GM21381 (cell line): ENCODE results near the gene GNAL.

Experiments used
- ATAC-seq: cut with Tn5 transposase; IDR thresholded peaks from one replicate; pipeline ENCODE4 v1.9.1; 2021; ENCODE audit warnings: mild to moderate bottlenecking, moderate library complexity; ENCODE audit not compliant: unreplicated experiment

The GNAL gene

GRCh38 chr18:11802158-11802557 is 113.1 kb downstream of the GNAL start:
- no peak for ATAC-seq

- no peak for ATAC-seq
These were observed 113.5 kb downstream of the GNAL start for GRCh38 chr18:11802586-11802985.

GRCh38 chr18:11807233-11807632 is 118.2 kb downstream of the GNAL start:
- no peak for ATAC-seq

GRCh38 chr18:11808001-11808855 is 119.2 kb downstream of the GNAL start:
- no peak for ATAC-seq

GRCh38 chr18:11809895-11810294 is 120.8 kb downstream of the GNAL start:
- ATAC-seq, result no peak

- ATAC-seq, result no peak
These were observed 121.3 kb downstream of the GNAL start for GRCh38 chr18:11810379-11810778.

GRCh38 chr18:11811009-11811408 is 121.9 kb downstream of the GNAL start:
- ATAC-seq, result no peak

- ATAC-seq, result no peak
These were observed 128.2 kb downstream of the GNAL start for GRCh38 chr18:11817229-11817628.

- no peak for ATAC-seq
These were observed 129.6 kb downstream of the GNAL start for GRCh38 chr18:11818486-11819203.

GRCh38 chr18:11819938-11820337 is 130.9 kb downstream of the GNAL start:
- ATAC-seq, result no peak

- no peak for ATAC-seq
These were observed 131.6 kb downstream of the GNAL start for GRCh38 chr18:11820697-11821096.

- ATAC-seq, result no peak
These were observed 132.1 kb downstream of the GNAL start for GRCh38 chr18:11821208-11821607.

- ATAC-seq, result no peak
These were observed 132.7 kb downstream of the GNAL start for GRCh38 chr18:11821643-11822237.

- ATAC-seq, result no peak
These were observed 134.5 kb downstream of the GNAL start for GRCh38 chr18:11823545-11823944.

GRCh38 chr18:11826836-11827235 is 137.8 kb downstream of the GNAL start:
- no peak for ATAC-seq

GRCh38 chr18:11828786-11829432 is 139.8 kb downstream of the GNAL start:
- peak; percentile 66 for ATAC-seq

GRCh38 chr18:11830585-11830984 is 141.5 kb downstream of the GNAL start:
- ATAC-seq, result no peak

GRCh38 chr18:11831921-11832320 is 142.9 kb downstream of the GNAL start:
- ATAC-seq, result no peak

GRCh38 chr18:11834772-11835171 is 145.7 kb downstream of the GNAL start:
- no peak for ATAC-seq

GRCh38 chr18:11839556-11839955 is 150.5 kb downstream of the GNAL start:
- no peak for ATAC-seq

- ATAC-seq, result no peak
These were observed 151.4 kb downstream of the GNAL start for GRCh38 chr18:11840493-11840892.
